HEK293 (cell line): Measurements from ENCODE around the gene ADAMTS17.

ENCODE experiments used
- KLF7 ChIP-seq: fragments of 450-650 bp; formaldehyde crosslinking; IDR thresholded peaks from 2 replicates; pipeline ENCODE4 v1.5.1; 2016; ENCODE audit warnings: missing biosample characterization, missing genetic modification characterization, borderline replicate concordance
- ZBTB7A ChIP-seq: fragments of 450-650 bp; formaldehyde crosslinking; IDR thresholded peaks from 2 replicates; pipeline ENCODE4 v1.5.1; 2016; ENCODE audit warnings: low read depth, missing biosample characterization, missing genetic modification characterization
- ZNF514 ChIP-seq: fragments of 450-650 bp; formaldehyde crosslinking; IDR thresholded peaks from 2 replicates; pipeline ENCODE4 v1.5.1; 2016; ENCODE audit warnings: missing biosample characterization, missing genetic modification characterization
- TF ChIP-seq, protein P1 (sequence below): fragments of 450-650 bp; formaldehyde crosslinking; IDR thresholded peaks from 2 replicates; pipeline ENCODE4 v1.5.1; 2016; ENCODE audit warnings: missing biosample characterization, missing genetic modification characterization

DNA sequence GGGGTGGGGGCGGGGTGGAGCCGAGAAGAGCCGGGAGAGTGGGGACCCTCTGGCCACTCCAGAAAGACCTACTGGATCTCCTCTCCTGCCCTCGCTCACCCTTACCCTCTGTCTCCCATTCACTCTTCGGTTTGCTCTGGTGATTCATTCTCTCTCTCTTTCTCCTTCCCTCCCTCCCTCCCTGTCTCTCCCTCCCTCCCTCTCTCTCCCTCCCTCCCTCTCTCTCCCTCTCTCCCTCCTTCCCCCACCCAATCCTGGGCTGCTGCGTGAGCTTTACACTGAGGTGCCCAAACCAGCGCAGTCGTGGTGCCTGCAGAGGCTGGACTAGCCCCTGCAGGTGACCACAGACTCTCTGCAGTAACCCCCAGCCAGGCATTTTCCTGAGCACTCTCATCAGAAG, 32.2 kb upstream of the ADAMTS17 start:
- TF ChIP-seq, protein P1, sequence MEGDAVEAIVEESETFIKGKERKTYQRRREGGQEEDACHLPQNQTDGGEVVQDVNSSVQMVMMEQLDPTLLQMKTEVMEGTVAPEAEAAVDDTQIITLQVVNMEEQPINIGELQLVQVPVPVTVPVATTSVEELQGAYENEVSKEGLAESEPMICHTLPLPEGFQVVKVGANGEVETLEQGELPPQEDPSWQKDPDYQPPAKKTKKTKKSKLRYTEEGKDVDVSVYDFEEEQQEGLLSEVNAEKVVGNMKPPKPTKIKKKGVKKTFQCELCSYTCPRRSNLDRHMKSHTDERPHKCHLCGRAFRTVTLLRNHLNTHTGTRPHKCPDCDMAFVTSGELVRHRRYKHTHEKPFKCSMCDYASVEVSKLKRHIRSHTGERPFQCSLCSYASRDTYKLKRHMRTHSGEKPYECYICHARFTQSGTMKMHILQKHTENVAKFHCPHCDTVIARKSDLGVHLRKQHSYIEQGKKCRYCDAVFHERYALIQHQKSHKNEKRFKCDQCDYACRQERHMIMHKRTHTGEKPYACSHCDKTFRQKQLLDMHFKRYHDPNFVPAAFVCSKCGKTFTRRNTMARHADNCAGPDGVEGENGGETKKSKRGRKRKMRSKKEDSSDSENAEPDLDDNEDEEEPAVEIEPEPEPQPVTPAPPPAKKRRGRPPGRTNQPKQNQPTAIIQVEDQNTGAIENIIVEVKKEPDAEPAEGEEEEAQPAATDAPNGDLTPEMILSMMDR (tag by site-specific recombination): no peak
- TF ChIP-seq KLF7 (tag by site-specific recombination) (no peak), ZNF514 (tag by site-specific recombination) (no peak), ZBTB7A (tag by site-specific recombination) (no peak)
